SK-N-SH treated with all-trans-retinoic acid at 6 μM for 48 hours (cell line): ENCODE results near the gene AHCY.

Experiments used
- ATAC-seq: fragments of 200-7000 bp; cut with Tn5 transposase; 3 replicates; pipeline ENCODE4 v1.9.1; 2020; ENCODE audit warnings: mild to moderate bottlenecking, moderate library complexity
- BACH2 ChIP-seq: fragments of 250-450 bp; sonication (Bioruptor Pico); IDR thresholded peaks from 2 replicates; pipeline ENCODE4 v1.9.0; 2021; ENCODE audit warnings: mild to moderate bottlenecking, borderline replicate concordance
- CSDC2 ChIP-seq: fragments of 250-450 bp; sonication (Bioruptor Pico); IDR thresholded peaks from 2 replicates; pipeline ENCODE4 v1.5.0; 2020; ENCODE audit warnings: mild to moderate bottlenecking, moderate library complexity
- GLIS3 ChIP-seq: fragments of 250-450 bp; sonication (Bioruptor Pico); IDR thresholded peaks from 2 replicates; pipeline ENCODE4 v1.5.0; 2020; ENCODE audit warnings: mild to moderate bottlenecking, moderate library complexity
- OSR1 ChIP-seq: fragments of 250-450 bp; sonication (Bioruptor Pico); IDR thresholded peaks from 2 replicates; pipeline ENCODE4 v1.8.0; 2022; ENCODE audit warnings: moderate library complexity, mild to moderate bottlenecking, inconsistent platforms
- PPARA ChIP-seq: fragments of 250-450 bp; sonication (Bioruptor Pico); IDR thresholded peaks from 2 replicates; pipeline ENCODE4 v1.5.0; 2020; ENCODE audit warnings: mild to moderate bottlenecking, borderline replicate concordance
- RARB ChIP-seq: fragments of 250-450 bp; sonication (Bioruptor Pico); IDR thresholded peaks from 2 replicates; pipeline ENCODE4 v1.8.0; 2021; ENCODE audit warnings: mild to moderate bottlenecking, moderate library complexity
- TCF4 ChIP-seq: fragments of 250-450 bp; sonication (Bioruptor Pico); IDR thresholded peaks from 2 replicates; pipeline ENCODE4 v1.8.0; 2021; ENCODE audit warnings: mild to moderate bottlenecking, moderate library complexity, borderline replicate concordance
- ZFP3 ChIP-seq: fragments of 250-450 bp; sonication (Bioruptor Pico); IDR thresholded peaks from 2 replicates; pipeline ENCODE4 v1.5.0; 2020; ENCODE audit warnings: mild to moderate bottlenecking, moderate library complexity
- ZNF70 ChIP-seq: fragments of 450-650 bp; formaldehyde crosslinking; IDR thresholded peaks from 2 replicates; pipeline ENCODE4 v1.5.0; 2020; ENCODE audit warnings: mild to moderate bottlenecking, moderate library complexity
- ZNF8 ChIP-seq: fragments of 450-650 bp; formaldehyde crosslinking; IDR thresholded peaks from 2 replicates; pipeline ENCODE4 v1.5.0; 2020; ENCODE audit warnings: mild to moderate bottlenecking, moderate library complexity
- TF ChIP-seq, protein P1 (sequence below): fragments of 250-450 bp; sonication (Bioruptor Pico); IDR thresholded peaks from 2 replicates; pipeline ENCODE4 v1.5.0; 2020; ENCODE audit warnings: mild to moderate bottlenecking, moderate library complexity
- TF ChIP-seq, protein P2 (sequence below): fragments of 250-450 bp; sonication (Bioruptor Pico); IDR thresholded peaks from 2 replicates; pipeline ENCODE4 v1.8.0; 2020; ENCODE audit warnings: mild to moderate bottlenecking, moderate library complexity, borderline replicate concordance
- TF ChIP-seq, protein P3 (sequence below): fragments of 250-450 bp; sonication (Bioruptor Pico); IDR thresholded peaks from 2 replicates; pipeline ENCODE4 v1.5.1; 2021; ENCODE audit warnings: mild to moderate bottlenecking, moderate library complexity
- TF ChIP-seq, protein P4 (sequence below): fragments of 250-450 bp; sonication (Bioruptor Pico); IDR thresholded peaks from 2 replicates; pipeline ENCODE4 v1.8.0; 2021; ENCODE audit warnings: low read depth, mild to moderate bottlenecking, moderate library complexity, borderline replicate concordance
- TF ChIP-seq, protein P5 (sequence below): fragments of 250-450 bp; sonication (Bioruptor Pico); IDR thresholded peaks from 2 replicates; pipeline ENCODE4 v1.5.1; 2020; ENCODE audit warnings: low read depth, mild to moderate bottlenecking, moderate library complexity

The AHCY gene

DNA sequence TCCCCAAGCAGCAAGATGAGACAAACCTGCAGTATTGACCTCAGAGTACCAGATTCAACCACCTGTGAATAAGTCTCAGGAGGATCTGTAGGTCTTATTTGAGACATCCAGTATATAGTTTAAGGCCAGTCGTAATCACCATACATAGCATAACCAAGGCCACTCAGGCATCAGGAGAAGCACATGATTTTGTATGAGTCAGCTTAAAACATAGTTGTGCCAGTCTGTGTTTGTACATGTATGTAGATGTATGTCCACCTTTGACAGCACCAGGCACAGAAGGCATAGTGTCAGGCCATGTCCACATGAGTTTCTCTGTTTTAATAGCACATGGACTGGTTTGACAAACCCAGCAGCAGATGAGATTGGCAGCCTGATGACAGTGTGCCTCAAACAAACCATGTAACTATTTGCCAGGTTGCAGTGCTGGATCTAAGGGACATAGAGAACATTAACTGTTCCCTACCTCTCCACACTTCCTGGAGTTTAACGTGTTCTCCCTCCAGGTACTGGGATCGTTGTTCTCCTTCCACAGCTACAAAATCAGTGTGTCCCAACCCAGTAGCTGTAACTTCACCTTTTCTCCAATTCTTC lies 70.6 kb downstream of the AHCY start:
- ATAC-seq, result no peak
- TF ChIP-seq BACH2 (no peak), OSR1 (CRISPR knock-in tag) (no peak), GLIS3 (CRISPR knock-in tag) (no peak), ZFP3 (no peak), ZNF8 (no peak), TCF4 (no peak)
- TF ChIP-seq, protein P1, sequence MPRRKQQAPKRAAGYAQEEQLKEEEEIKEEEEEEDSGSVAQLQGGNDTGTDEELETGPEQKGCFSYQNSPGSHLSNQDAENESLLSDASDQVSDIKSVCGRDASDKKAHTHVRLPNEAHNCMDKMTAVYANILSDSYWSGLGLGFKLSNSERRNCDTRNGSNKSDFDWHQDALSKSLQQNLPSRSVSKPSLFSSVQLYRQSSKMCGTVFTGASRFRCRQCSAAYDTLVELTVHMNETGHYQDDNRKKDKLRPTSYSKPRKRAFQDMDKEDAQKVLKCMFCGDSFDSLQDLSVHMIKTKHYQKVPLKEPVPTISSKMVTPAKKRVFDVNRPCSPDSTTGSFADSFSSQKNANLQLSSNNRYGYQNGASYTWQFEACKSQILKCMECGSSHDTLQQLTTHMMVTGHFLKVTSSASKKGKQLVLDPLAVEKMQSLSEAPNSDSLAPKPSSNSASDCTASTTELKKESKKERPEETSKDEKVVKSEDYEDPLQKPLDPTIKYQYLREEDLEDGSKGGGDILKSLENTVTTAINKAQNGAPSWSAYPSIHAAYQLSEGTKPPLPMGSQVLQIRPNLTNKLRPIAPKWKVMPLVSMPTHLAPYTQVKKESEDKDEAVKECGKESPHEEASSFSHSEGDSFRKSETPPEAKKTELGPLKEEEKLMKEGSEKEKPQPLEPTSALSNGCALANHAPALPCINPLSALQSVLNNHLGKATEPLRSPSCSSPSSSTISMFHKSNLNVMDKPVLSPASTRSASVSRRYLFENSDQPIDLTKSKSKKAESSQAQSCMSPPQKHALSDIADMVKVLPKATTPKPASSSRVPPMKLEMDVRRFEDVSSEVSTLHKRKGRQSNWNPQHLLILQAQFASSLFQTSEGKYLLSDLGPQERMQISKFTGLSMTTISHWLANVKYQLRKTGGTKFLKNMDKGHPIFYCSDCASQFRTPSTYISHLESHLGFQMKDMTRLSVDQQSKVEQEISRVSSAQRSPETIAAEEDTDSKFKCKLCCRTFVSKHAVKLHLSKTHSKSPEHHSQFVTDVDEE, result no peak
- TF ChIP-seq, protein P2, sequence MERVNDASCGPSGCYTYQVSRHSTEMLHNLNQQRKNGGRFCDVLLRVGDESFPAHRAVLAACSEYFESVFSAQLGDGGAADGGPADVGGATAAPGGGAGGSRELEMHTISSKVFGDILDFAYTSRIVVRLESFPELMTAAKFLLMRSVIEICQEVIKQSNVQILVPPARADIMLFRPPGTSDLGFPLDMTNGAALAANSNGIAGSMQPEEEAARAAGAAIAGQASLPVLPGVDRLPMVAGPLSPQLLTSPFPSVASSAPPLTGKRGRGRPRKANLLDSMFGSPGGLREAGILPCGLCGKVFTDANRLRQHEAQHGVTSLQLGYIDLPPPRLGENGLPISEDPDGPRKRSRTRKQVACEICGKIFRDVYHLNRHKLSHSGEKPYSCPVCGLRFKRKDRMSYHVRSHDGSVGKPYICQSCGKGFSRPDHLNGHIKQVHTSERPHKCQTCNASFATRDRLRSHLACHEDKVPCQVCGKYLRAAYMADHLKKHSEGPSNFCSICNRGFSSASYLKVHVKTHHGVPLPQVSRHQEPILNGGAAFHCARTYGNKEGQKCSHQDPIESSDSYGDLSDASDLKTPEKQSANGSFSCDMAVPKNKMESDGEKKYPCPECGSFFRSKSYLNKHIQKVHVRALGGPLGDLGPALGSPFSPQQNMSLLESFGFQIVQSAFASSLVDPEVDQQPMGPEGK (CRISPR knock-in tag), result no peak
- TF ChIP-seq, protein P3, sequence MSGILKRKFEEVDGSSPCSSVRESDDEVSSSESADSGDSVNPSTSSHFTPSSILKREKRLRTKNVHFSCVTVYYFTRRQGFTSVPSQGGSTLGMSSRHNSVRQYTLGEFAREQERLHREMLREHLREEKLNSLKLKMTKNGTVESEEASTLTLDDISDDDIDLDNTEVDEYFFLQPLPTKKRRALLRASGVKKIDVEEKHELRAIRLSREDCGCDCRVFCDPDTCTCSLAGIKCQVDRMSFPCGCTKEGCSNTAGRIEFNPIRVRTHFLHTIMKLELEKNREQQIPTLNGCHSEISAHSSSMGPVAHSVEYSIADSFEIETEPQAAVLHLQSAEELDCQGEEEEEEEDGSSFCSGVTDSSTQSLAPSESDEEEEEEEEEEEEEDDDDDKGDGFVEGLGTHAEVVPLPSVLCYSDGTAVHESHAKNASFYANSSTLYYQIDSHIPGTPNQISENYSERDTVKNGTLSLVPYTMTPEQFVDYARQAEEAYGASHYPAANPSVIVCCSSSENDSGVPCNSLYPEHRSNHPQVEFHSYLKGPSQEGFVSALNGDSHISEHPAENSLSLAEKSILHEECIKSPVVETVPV, result no peak

DNA sequence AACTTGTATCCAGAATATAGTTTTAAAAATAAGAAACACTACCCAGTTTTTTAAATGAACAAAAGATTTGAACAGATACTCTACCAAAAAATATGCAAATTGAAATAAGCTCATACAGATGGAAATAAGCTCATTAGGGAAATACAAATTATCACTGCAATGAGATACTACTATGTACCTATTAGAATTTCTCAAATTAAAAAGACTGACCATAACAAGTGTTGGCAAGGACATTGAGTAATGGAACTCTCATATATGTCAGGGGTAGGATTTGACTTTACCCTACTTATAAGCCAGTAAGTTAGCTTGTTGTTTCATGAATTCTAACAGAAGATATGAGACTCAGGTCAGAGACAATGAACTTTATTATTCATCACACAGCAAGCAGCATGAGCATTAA lies 71.5 kb downstream of the AHCY start:
- ATAC-seq, result no peak
- TF ChIP-seq CSDC2 (CRISPR knock-in tag) (no peak), ZNF70 (no peak), TCF4 (no peak), RARB (CRISPR knock-in tag) (no peak), PPARA (CRISPR knock-in tag) (no peak)
- TF ChIP-seq, protein P4, sequence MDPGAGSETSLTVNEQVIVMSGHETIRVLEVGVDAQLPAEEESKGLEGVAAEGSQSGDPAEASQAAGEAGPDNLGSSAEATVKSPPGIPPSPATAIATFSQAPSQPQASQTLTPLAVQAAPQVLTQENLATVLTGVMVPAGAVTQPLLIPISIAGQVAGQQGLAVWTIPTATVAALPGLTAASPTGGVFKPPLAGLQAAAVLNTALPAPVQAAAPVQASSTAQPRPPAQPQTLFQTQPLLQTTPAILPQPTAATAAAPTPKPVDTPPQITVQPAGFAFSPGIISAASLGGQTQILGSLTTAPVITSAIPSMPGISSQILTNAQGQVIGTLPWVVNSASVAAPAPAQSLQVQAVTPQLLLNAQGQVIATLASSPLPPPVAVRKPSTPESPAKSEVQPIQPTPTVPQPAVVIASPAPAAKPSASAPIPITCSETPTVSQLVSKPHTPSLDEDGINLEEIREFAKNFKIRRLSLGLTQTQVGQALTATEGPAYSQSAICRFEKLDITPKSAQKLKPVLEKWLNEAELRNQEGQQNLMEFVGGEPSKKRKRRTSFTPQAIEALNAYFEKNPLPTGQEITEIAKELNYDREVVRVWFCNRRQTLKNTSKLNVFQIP (CRISPR knock-in tag), result no peak
- TF ChIP-seq, protein P1, result no peak
- TF ChIP-seq, protein P5, sequence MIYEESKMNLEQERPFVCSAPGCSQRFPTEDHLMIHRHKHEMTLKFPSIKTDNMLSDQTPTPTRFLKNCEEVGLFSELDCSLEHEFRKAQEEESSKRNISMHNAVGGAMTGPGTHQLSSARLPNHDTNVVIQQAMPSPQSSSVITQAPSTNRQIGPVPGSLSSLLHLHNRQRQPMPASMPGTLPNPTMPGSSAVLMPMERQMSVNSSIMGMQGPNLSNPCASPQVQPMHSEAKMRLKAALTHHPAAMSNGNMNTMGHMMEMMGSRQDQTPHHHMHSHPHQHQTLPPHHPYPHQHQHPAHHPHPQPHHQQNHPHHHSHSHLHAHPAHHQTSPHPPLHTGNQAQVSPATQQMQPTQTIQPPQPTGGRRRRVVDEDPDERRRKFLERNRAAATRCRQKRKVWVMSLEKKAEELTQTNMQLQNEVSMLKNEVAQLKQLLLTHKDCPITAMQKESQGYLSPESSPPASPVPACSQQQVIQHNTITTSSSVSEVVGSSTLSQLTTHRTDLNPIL (CRISPR knock-in tag), result no peak
